Activated naive CD8-positive, alpha-beta T cell treated with anti-CD3 and anti-CD28 coated beads, Interleukin-2, amount 10 ng/mL, durations not matched to agents 7 days and 5 days (primary cell): ENCODE data around the gene PACRG. TPM values are rescaled to one million over a fixed set of nuclear protein-coding genes. Genes with fewer than 3 reads are reported as not detected.

Source experiments
- ATAC-seq: fragments of 150-1000 bp; cut with Tn5 transposase; one replicate; pipeline ENCODE4 v1.10.0; 2021; ENCODE audit warnings: low read depth, moderate library complexity
- POLR2A ChIA-PET: fragments of 350-600 bp; sonication (Branson Sonifier 250); formaldehyde crosslinking; loops from one replicate; lab custom pipeline; 2021; ENCODE audit warnings: antibody characterized with exemption; lab: Charles Lee
- DNase-seq: peaks from one replicate; pipeline ENCODE4 v3.0.0; 2021
- H3K27ac Mint-ChIP-seq: one replicate; pipeline ENCODE4 v1.8.0; 2022; ENCODE audit warnings: mild to moderate bottlenecking, mixed read lengths
- H3K27me3 Mint-ChIP-seq: one replicate; pipeline ENCODE4 v1.8.0; 2022; ENCODE audit warnings: mild to moderate bottlenecking, moderate library complexity, mixed read lengths
- H3K36me3 Mint-ChIP-seq: one replicate; pipeline ENCODE4 v1.8.0; 2021; ENCODE audit warnings: mild to moderate bottlenecking, mixed read lengths
- H3K4me1 Mint-ChIP-seq: one replicate; pipeline ENCODE4 v1.8.0; 2021; ENCODE audit warnings: mixed read lengths
- H3K4me3 Mint-ChIP-seq: one replicate; pipeline ENCODE4 v1.8.0; 2022; ENCODE audit warnings: mild to moderate bottlenecking, moderate library complexity, mixed read lengths
- H3K9me3 Mint-ChIP-seq: one replicate; pipeline ENCODE4 v1.8.0; 2021; ENCODE audit warnings: mixed read lengths
- total RNA-seq, 2 experiments: library from RNA; stranded (reverse); gene quantifications; one replicate each; pipeline ENCODE4 v1.2.3, GENCODE V29; 2021

PACRG gene
- total RNA-seq, 2 experiments from 2014 or later: 0.58 TPM; not detected in 1

DNA sequence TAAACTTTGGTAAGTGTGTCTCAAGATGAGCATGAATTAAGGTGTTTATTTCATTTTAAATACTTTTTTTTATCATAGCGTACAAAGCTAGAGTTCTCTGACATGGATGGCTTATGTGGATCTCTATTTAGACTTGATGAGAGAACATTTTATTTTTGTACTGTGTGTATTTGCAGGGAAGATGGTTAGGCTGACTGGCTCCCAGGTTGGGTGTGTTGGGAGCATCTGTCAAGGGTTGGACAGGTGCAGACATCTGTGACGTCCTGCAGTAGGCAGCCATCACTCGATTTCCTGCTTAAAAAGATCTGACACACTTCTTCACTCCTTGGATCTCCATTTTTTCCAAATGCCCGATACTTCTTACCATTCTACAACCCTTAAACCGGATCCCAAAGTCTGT, 464.8 kb downstream of the PACRG start:
- no peaks in the 10 kb centered on the region for H3K27me3 Mint-ChIP-seq
- no peaks in the 10 kb centered on the region for H3K9me3 Mint-ChIP-seq
- no peak overlapping the region for H3K4me3 Mint-ChIP-seq
- POLR2A ChIA-PET: interaction anchor here (0.6 kb wide), 1 partner anchor 91 kb away, joined by 3 read pairs; no protein-coding TSS in a partner anchor
- H3K4me1 Mint-ChIP-seq: no peaks in the 10 kb centered on the region
- no peak overlapping the region for H3K27ac Mint-ChIP-seq
- DNase-seq: no peak
- no peak for ATAC-seq
- H3K36me3 Mint-ChIP-seq: no peaks in the 10 kb centered on the region

- DNase-seq: no peak
- H3K27me3 Mint-ChIP-seq: no peaks in the 10 kb centered on the region
Measured at GRCh38 chr6:163193326-163193725, 465.6 kb downstream of the PACRG start.

GRCh38 chr6:163195721-163196691, 468.2 kb downstream of the PACRG start:
- H3K27ac Mint-ChIP-seq: no peak overlapping the region
- H3K4me1 Mint-ChIP-seq: no peaks in the 10 kb centered on the region
- no peaks in the 10 kb centered on the region for H3K9me3 Mint-ChIP-seq
- POLR2A ChIA-PET: no interaction called here
- H3K27me3 Mint-ChIP-seq: no peaks in the 10 kb centered on the region
- no peak overlapping the region for H3K4me3 Mint-ChIP-seq
- ATAC-seq: no peak
- no peaks in the 10 kb centered on the region for H3K36me3 Mint-ChIP-seq
- DNase-seq: no peak

More at GRCh38 chr6:163193326-163193725, 465.6 kb downstream of the PACRG start:
- ATAC-seq: no peak
- Mint-ChIP-seq H3K9me3 (no peaks in the 10 kb centered on the region), H3K27ac (no peak overlapping the region), H3K4me1 (no peaks in the 10 kb centered on the region), H3K36me3 (no peaks in the 10 kb centered on the region), H3K4me3 (no peak overlapping the region)
- POLR2A ChIA-PET: no interaction called here

DNA sequence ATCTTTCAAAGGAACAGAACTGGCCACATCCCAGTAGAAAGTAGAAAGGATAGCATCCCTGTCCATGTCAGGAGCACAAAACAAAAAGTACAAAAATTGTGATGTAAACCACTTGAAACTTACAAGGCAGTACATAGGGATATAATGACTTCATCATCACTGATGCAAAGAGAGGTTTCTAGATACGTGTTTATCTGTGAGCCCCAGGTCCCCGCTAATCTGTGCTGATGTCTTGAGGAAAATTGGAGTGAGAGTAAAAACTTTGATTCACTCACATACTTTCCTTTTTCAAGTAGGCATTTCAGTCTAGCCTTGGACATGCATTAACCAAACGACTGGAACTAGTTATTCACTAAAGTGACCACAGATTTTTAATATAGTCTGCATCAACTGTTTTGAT, 470.1 kb downstream of the PACRG start:
- Mint-ChIP-seq H3K27ac (no peak overlapping the region), H3K27me3 (no peaks in the 10 kb centered on the region), H3K9me3 (no peaks in the 10 kb centered on the region), H3K4me3 (no peak overlapping the region), H3K4me1 (no peaks in the 10 kb centered on the region), H3K36me3 (no peaks in the 10 kb centered on the region)
- ATAC-seq (no peak), DNase-seq (no peak)
- POLR2A ChIA-PET: no interaction called here

GRCh38 chr6:163198396-163198795, 470.6 kb downstream of the PACRG start:
- no peaks in the 10 kb centered on the region for H3K4me1 Mint-ChIP-seq
- no peak overlapping the region for H3K4me3 Mint-ChIP-seq
- POLR2A ChIA-PET: no interaction called here
- H3K27me3 Mint-ChIP-seq: no peaks in the 10 kb centered on the region
- no peaks in the 10 kb centered on the region for H3K9me3 Mint-ChIP-seq
- no peaks in the 10 kb centered on the region for H3K36me3 Mint-ChIP-seq
- DNase-seq: no peak
- ATAC-seq: no peak
- no peak overlapping the region for H3K27ac Mint-ChIP-seq

GRCh38 chr6:163199371-163199770, 471.6 kb downstream of the PACRG start:
- no peak for ATAC-seq
- no peak overlapping the region for H3K4me3 Mint-ChIP-seq
- H3K27me3 Mint-ChIP-seq: no peaks in the 10 kb centered on the region
- H3K36me3 Mint-ChIP-seq: no peaks in the 10 kb centered on the region
- no peaks in the 10 kb centered on the region for H3K4me1 Mint-ChIP-seq
- no peaks in the 10 kb centered on the region for H3K9me3 Mint-ChIP-seq
- no peak overlapping the region for H3K27ac Mint-ChIP-seq
- no peak for DNase-seq
- POLR2A ChIA-PET: no interaction called here

GRCh38 chr6:163200289-163200688, 472.5 kb downstream of the PACRG start:
- Mint-ChIP-seq H3K4me3 (no peak overlapping the region), H3K27ac (no peak overlapping the region), H3K9me3 (peaks cover under 1% of the 10 kb centered on the region), H3K4me1 (no peaks in the 10 kb centered on the region), H3K27me3 (no peaks in the 10 kb centered on the region), H3K36me3 (no peaks in the 10 kb centered on the region)
- POLR2A ChIA-PET: no interaction called here
- no peak for ATAC-seq
- no peak for DNase-seq

DNA sequence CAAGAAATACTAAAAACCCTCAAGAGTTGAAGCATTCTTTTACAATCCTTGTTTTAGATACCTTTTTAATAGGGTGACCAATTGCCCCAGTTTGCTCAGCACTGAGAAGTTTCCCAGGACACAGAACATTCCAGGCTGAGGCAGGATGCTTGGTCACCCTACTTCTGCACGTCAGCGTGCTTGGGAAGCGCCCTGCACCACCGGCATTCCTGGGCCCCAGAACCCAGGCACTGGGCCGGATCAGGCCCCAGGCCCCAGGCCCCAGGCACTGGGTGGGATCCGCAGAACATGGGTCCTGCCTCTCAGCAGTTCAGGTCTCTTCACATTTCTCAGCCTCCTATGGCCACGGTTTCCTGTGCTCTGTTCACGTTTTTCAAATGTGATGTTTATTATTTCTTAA, 472.9 kb downstream of the PACRG start:
- Mint-ChIP-seq H3K27me3 (no peaks in the 10 kb centered on the region), H3K36me3 (no peaks in the 10 kb centered on the region), H3K27ac (no peak overlapping the region), H3K4me1 (no peaks in the 10 kb centered on the region), H3K4me3 (no peak overlapping the region), H3K9me3 (peaks cover 2% of the 10 kb centered on the region)
- POLR2A ChIA-PET: no interaction called here
- DNase-seq: no peak
- ATAC-seq: no peak

GRCh38 chr6:163201855-163202254, 474.1 kb downstream of the PACRG start:
- H3K27me3 Mint-ChIP-seq: no peaks in the 10 kb centered on the region
- H3K9me3 Mint-ChIP-seq: peaks cover 2% of the 10 kb centered on the region
- ATAC-seq (no peak), DNase-seq (no peak)
- H3K4me1 Mint-ChIP-seq: no peaks in the 10 kb centered on the region
- POLR2A ChIA-PET: no interaction called here
- no peaks in the 10 kb centered on the region for H3K36me3 Mint-ChIP-seq
- no peak overlapping the region for H3K27ac Mint-ChIP-seq
- no peak overlapping the region for H3K4me3 Mint-ChIP-seq

DNA sequence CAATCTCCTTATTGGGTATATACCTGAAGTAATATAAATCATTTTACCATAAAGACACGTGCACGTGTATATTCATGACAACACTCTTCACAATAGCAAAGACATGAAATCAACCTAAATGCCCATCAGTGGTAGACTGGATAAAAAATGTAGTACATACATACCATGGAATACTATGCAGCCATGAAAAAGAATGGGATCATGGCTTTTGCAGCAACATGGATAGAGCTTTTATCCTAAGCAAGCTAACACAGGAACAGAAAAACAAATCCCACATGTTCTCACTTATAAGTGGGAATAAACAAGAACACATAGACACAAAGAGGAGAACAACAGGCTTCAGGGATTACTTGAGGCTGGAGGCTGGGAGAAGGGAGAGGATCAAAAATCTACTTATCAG, 478.4 kb downstream of the PACRG start:
- ATAC-seq (no peak), DNase-seq (no peak)
- no peak overlapping the region for H3K4me3 Mint-ChIP-seq
- no peaks in the 10 kb centered on the region for H3K36me3 Mint-ChIP-seq
- H3K9me3 Mint-ChIP-seq: peaks cover 2% of the 10 kb centered on the region
- H3K4me1 Mint-ChIP-seq: no peaks in the 10 kb centered on the region
- no peak overlapping the region for H3K27ac Mint-ChIP-seq
- H3K27me3 Mint-ChIP-seq: no peaks in the 10 kb centered on the region
- POLR2A ChIA-PET: no interaction called here

- H3K9me3 Mint-ChIP-seq: peaks cover 8% of the 10 kb centered on the region
- no peaks in the 10 kb centered on the region for H3K4me1 Mint-ChIP-seq
- H3K36me3 Mint-ChIP-seq: no peaks in the 10 kb centered on the region
- no peak for ATAC-seq
- H3K4me3 Mint-ChIP-seq: no peak overlapping the region
- DNase-seq: no peak
- H3K27me3 Mint-ChIP-seq: peaks cover under 1% of the 10 kb centered on the region
- H3K27ac Mint-ChIP-seq: no peak overlapping the region
- POLR2A ChIA-PET: no interaction called here
Measured at GRCh38 chr6:163207431-163208383, 479.9 kb downstream of the PACRG start.

DNA sequence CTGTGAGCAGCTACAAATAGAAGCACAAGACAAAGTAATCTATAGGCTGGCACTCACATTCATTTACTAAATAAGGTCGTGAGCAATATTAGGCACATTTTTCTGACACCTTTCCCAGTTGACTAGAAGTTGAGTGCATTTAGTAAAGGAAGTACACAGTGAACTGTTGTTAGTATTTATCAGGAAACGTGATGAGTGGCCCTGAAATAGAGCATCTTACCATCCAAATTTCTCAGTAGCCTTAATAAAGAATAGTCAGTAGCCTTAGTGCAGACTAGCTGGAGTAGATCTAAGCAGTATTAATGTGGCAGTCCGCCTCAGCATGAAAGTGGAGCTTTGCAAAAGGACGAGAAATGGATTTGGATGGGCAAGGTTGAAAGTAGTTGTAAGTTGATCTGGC, 481.2 kb downstream of the PACRG start:
- Mint-ChIP-seq H3K27ac (no peak overlapping the region), H3K27me3 (peaks cover 2% of the 10 kb centered on the region), H3K9me3 (peaks cover 8% of the 10 kb centered on the region), H3K36me3 (no peaks in the 10 kb centered on the region), H3K4me1 (no peaks in the 10 kb centered on the region), H3K4me3 (no peak overlapping the region)
- DNase-seq (no peak), ATAC-seq (no peak)
- POLR2A ChIA-PET: no interaction called here

DNA sequence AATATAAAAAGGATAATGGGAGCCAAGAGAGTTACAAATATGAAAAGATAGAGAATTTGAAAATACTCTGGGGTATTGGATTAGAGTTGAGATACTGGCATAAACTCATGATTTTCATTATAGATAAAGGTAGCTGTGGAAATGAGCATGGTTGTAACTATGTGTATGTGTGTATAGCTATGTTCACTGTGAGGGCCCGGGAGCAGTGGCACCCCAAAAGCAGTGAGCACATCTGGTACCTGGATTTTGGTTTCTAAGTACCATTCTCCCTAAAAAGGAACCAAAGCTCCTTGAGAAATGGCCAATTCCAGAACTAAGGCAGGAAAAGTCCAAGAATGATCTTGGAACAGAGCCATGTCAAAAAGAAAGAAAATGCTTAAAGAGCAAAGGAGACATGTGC, 484.3 kb downstream of the PACRG start:
- no peak overlapping the region for H3K27ac Mint-ChIP-seq
- no peaks in the 10 kb centered on the region for H3K36me3 Mint-ChIP-seq
- H3K9me3 Mint-ChIP-seq: peaks cover 6% of the 10 kb centered on the region
- peaks cover 2% of the 10 kb centered on the region for H3K27me3 Mint-ChIP-seq
- ATAC-seq: no peak
- POLR2A ChIA-PET: no interaction called here
- H3K4me3 Mint-ChIP-seq: no peak overlapping the region
- no peaks in the 10 kb centered on the region for H3K4me1 Mint-ChIP-seq
- no peak for DNase-seq
